ENCODE measurements around the gene CCDC192. TPM values are rescaled to one million over a fixed set of nuclear protein-coding genes. Genes with fewer than 3 reads are reported as not detected.

The CCDC192 gene
- total and polyA plus RNA-seq, 5 donors = 0.43 TPM; not detected in 4

DNA sequence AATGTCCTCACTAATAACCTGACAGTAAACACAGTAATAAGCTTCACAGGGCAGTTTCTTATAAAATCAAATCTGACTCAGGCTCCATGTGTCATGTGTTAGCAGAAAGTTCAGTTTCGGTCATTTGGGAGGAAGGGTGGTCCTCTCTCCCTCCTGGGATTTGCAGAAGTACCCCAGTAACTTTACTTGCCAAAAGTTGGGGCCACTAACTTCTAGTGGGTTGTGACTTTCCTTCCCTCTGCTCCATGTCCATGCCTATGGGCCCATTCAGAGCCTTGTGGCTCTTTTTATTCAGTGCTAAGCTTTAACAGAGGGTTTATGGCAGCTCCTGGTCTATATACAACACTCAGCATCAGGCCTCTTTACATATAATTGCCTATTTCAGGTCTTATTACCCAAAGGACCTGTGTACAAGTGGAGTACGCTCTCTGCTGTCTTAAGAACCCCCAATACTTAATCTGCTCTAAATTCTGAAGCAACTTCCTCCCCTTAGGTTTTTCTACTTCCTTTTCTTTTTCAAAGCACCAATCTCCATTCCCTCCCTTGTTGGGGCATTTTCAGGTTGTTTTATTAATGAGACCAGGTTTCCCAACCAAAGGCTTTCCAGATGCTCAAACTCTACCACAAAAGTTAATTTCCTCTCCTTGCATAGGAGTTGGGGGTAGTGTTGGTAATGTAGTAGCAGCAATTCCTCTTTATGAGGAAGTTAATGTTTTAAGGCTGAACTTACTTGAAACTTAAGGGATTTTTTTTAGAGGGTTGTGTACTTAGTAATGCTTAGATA lies 107.7 kb downstream of the CCDC192 start:
- Histone ChIP-seq H3K4me3 (ENCODE audit: low read length) (no peak overlapping the region), H3K4me1 (ENCODE audit: control insufficient read depth, insufficient read depth, low read length) (no peaks in the 10 kb centered on the region)
- 95% methylated on average over 2 of the region's 2 CpGs for WGBS

DNA sequence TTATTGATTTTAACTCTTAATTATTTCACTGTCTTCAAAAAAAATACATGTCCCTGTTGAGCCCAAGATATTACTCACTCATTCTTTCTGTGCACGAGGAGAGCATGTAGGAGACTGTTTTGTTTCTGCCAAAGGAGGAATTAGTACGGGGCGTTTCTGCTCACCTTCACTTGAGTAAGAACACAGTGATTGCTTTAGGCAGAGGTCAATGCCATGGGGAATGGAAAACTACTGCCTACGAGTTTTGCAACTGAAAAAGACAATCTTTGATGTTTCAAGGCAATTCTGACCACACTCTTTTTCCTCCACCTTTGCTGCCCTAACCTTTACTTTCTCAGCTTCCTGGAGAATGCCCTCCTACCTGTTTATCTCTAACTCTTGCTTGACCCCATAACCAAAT lies 109.4 kb downstream of the CCDC192 start:
- intact Hi-C loops (cut with DNase I) = no loop called here
- DNase-seq (no peak), ATAC-seq (no peak)
- Histone ChIP-seq H3K27ac (ENCODE audit: low read length) (no peak overlapping the region), H3K4me3 (ENCODE audit: low read length) (no peak overlapping the region), H3K4me1 (ENCODE audit: control insufficient read depth, insufficient read depth, low read length) (no peaks in the 10 kb centered on the region), H3K9me3 (ENCODE audit: control insufficient read depth, low read length) (no peaks in the 10 kb centered on the region), H3K27me3 (ENCODE audit: control insufficient read depth, insufficient read depth) (no peaks in the 10 kb centered on the region)
- 82% methylated on average over 4 of the region's 4 CpGs for WGBS

More for the DNA sequence above, 107.7 kb downstream of the CCDC192 start:
- H3K9me3 ChIP-seq (ENCODE audit: control insufficient read depth, low read length) = no peaks in the 10 kb centered on the region
- no peaks in the 10 kb centered on the region for H3K27me3 ChIP-seq (ENCODE audit: control insufficient read depth, insufficient read depth)
- ATAC-seq = no peak
- H3K27ac ChIP-seq (ENCODE audit: low read length) = no peak overlapping the region
- intact Hi-C loops (cut with DNase I) = no loop called here
- no peak for DNase-seq

GRCh38 chr5:127813633-127814587 lies 110.7 kb downstream of the CCDC192 start:
- no peak overlapping the region for H3K4me3 ChIP-seq (ENCODE audit: low read length)
- H3K4me1 ChIP-seq (ENCODE audit: control insufficient read depth, insufficient read depth, low read length) = no peaks in the 10 kb centered on the region
- no peak for ATAC-seq
- no peak overlapping the region for H3K27ac ChIP-seq (ENCODE audit: low read length)
- no peaks in the 10 kb centered on the region for H3K9me3 ChIP-seq (ENCODE audit: control insufficient read depth, low read length)
- WGBS = 68% methylated on average over 4 of the region's 4 CpGs
- no peak for DNase-seq
- no peaks in the 10 kb centered on the region for H3K27me3 ChIP-seq (ENCODE audit: control insufficient read depth, insufficient read depth)
- intact Hi-C loops (cut with DNase I) = no loop called here

GRCh38 chr5:127814588-127814973 lies 111.4 kb downstream of the CCDC192 start:
- Histone ChIP-seq H3K4me3 (ENCODE audit: low read length) (no peak overlapping the region), H3K9me3 (ENCODE audit: control insufficient read depth, low read length) (no peaks in the 10 kb centered on the region), H3K27ac (ENCODE audit: low read length) (no peak overlapping the region), H3K27me3 (ENCODE audit: control insufficient read depth, insufficient read depth) (no peaks in the 10 kb centered on the region), H3K4me1 (ENCODE audit: control insufficient read depth, insufficient read depth, low read length) (no peaks in the 10 kb centered on the region)
- ATAC-seq = no peak
- intact Hi-C loops (cut with DNase I) = no loop called here
- 87% methylated on average over 3 of the region's 3 CpGs for WGBS
- no peak for DNase-seq

- Histone ChIP-seq H3K9me3 (ENCODE audit: control insufficient read depth, low read length) (no peaks in the 10 kb centered on the region), H3K4me3 (ENCODE audit: low read length) (no peak overlapping the region), H3K27ac (ENCODE audit: low read length) (no peak overlapping the region), H3K27me3 (ENCODE audit: control insufficient read depth, insufficient read depth) (no peaks in the 10 kb centered on the region), H3K4me1 (ENCODE audit: control insufficient read depth, insufficient read depth, low read length) (no peaks in the 10 kb centered on the region)
- DNase-seq (no peak), ATAC-seq (no peak)
- intact Hi-C loops (cut with DNase I) = no loop called here
- WGBS = 85% methylated on average over 2 of the region's 2 CpGs
Measured at GRCh38 chr5:127820910-127821553, 117.8 kb downstream of the CCDC192 start.

DNA sequence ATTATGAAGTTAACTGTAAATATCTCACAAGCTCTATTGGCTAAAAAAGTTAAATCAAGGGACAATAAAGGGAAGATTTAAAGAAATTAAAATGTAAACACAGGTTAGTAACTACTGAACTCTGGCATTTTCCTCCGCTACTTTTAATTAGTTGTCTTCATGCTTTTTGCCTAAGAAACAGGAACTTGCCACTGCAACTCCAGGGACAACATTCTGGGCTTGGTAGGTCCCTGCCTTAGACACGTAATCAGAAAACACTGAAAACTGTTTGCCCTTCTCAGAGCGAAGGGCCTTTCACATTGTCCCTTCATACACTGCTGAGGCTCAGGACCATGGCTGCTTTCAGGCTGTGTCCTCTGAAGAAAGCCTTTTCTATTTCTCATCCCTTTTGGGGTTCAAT lies 118.7 kb downstream of the CCDC192 start:
- Histone ChIP-seq H3K27ac (ENCODE audit: low read length) (no peak overlapping the region), H3K4me3 (ENCODE audit: low read length) (no peak overlapping the region), H3K4me1 (ENCODE audit: control insufficient read depth, insufficient read depth, low read length) (no peaks in the 10 kb centered on the region), H3K27me3 (ENCODE audit: control insufficient read depth, insufficient read depth) (no peaks in the 10 kb centered on the region), H3K9me3 (ENCODE audit: control insufficient read depth, low read length) (no peaks in the 10 kb centered on the region)
- WGBS = 92% methylated on average over 3 of the region's 3 CpGs
- no peak for ATAC-seq
- intact Hi-C loops (cut with DNase I) = no loop called here
- DNase-seq = no peak

GRCh38 chr5:127824126-127824525 lies 120.9 kb downstream of the CCDC192 start:
- DNase-seq = no peak
- no peak overlapping the region for H3K4me3 ChIP-seq (ENCODE audit: low read length)
- no peak overlapping the region for H3K27ac ChIP-seq (ENCODE audit: low read length)
- no peak for ATAC-seq
- intact Hi-C loops (cut with DNase I) = no loop called here
- H3K27me3 ChIP-seq (ENCODE audit: control insufficient read depth, insufficient read depth) = no peaks in the 10 kb centered on the region
- no peaks in the 10 kb centered on the region for H3K9me3 ChIP-seq (ENCODE audit: control insufficient read depth, low read length)
- H3K4me1 ChIP-seq (ENCODE audit: control insufficient read depth, insufficient read depth, low read length) = no peaks in the 10 kb centered on the region
- 63% methylated on average over 2 of the region's 2 CpGs for WGBS

DNA sequence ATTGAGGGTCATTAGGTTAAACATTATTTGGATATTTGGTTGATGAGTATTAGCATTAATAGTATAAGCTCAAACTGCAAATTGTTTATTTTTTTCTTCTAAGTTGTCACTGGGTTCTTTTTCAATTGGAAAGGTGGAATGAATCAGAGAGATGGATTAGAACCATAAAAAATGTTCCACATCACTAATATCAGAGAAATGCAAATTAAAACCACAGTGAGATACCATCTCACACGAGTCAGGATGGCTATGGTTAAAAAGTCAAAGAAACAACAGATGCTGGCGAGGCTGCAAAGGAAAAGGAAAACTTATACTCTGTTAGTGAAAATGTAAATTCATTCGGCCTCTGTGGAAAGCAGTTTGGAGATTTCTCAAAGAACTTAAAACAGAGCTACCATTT lies 122.8 kb downstream of the CCDC192 start:
- no peaks in the 10 kb centered on the region for H3K9me3 ChIP-seq (ENCODE audit: control insufficient read depth, low read length)
- no peaks in the 10 kb centered on the region for H3K27me3 ChIP-seq (ENCODE audit: control insufficient read depth, insufficient read depth)
- DNase-seq (no peak), ATAC-seq (no peak)
- no peaks in the 10 kb centered on the region for H3K4me1 ChIP-seq (ENCODE audit: control insufficient read depth, insufficient read depth, low read length)
- intact Hi-C loops (cut with DNase I) = no loop called here
- H3K4me3 ChIP-seq (ENCODE audit: low read length) = no peak overlapping the region
- no peak overlapping the region for H3K27ac ChIP-seq (ENCODE audit: low read length)
- WGBS = 88% methylated on average over 3 of the region's 3 CpGs

GRCh38 chr5:127827451-127827850 lies 124.3 kb downstream of the CCDC192 start:
- no peak for ATAC-seq
- no peaks in the 10 kb centered on the region for H3K9me3 ChIP-seq (ENCODE audit: control insufficient read depth, low read length)
- 95% methylated on average over 6 of the region's 6 CpGs for WGBS

DNA sequence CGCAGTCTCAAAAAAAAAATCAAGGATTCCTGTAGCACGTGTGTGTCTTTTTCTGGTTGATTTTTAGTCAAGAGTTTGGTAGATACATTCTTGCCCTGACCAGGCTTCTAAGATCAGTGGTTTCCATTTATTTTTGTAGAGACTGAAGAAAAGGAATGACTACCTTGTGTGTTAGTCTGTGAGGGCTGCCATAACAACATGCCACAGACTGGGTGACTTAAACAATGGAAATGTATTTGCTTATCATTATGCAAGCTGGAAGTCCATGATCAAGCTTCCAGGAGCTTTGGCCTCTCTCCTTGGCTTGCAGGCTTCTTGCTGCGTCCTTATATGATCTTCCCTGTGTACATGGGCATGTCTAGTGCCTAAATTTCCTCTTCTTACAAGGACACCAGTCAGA lies 127.0 kb downstream of the CCDC192 start:
- ATAC-seq = no peak
- Histone ChIP-seq H3K27ac (ENCODE audit: low read length) (no peak overlapping the region), H3K27me3 (ENCODE audit: control insufficient read depth, insufficient read depth) (no peaks in the 10 kb centered on the region), H3K4me3 (ENCODE audit: low read length) (no peak overlapping the region), H3K9me3 (ENCODE audit: control insufficient read depth, low read length) (no peaks in the 10 kb centered on the region), H3K4me1 (ENCODE audit: control insufficient read depth, insufficient read depth, low read length) (no peaks in the 10 kb centered on the region)
- WGBS = 93% methylated on average over 3 of the region's 3 CpGs
- no peak for DNase-seq
- intact Hi-C loops (cut with DNase I) = no loop called here

More at GRCh38 chr5:127827451-127827850, 124.3 kb downstream of the CCDC192 start:
- intact Hi-C loops (cut with DNase I) = no loop called here
- Histone ChIP-seq H3K4me3 (ENCODE audit: low read length) (no peak overlapping the region), H3K27ac (ENCODE audit: low read length) (no peak overlapping the region), H3K27me3 (ENCODE audit: control insufficient read depth, insufficient read depth) (no peaks in the 10 kb centered on the region), H3K4me1 (ENCODE audit: control insufficient read depth, insufficient read depth, low read length) (no peaks in the 10 kb centered on the region)
- no peak for DNase-seq
